HG03558 (cell line): Measurements from ENCODE around the gene GNAI1.

ENCODE experiments used
- ATAC-seq: cut with Tn5 transposase; IDR thresholded peaks from one replicate; pipeline ENCODE4 v1.9.1; 2021; ENCODE audit warnings: moderate number of reproducible peaks; ENCODE audit not compliant: unreplicated experiment; ENCODE audit errors: extremely low read depth

The GNAI1 gene

DNA sequence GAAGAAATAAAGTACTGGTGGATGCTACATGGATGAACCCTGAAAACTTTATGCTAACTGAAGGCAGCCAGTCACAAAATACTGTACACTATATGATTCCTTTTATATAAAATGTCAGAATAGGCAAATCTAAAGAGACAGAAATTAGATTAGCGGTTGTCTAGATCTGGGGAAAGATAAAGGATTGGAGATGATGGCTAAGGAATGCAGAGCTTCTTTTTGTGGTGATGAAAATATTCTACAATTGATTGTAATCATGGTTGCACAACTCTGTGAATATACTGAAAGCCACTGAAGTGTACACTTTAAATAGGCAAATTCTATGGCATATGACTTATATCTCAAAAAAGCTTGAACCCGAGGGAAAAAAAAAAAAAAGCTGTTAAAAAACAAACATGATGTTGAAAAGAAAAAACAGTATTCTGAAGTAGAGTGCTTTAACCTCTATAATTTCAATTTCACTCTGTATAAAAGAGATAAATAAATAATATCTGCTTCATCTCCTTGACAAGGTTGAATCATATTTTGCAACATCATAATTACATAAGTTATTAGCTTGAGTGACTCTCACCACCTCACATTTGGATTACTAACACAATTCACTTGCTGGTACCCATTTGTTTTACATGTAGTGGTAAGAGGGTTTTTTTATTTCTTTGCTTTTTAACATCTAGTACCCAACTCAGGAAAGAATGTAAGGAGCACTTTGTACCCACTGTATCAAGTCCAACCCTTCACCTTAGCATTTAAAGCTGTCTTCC is 2.8 kb upstream of the GNAI1 start:
- ATAC-seq, result no peak

GRCh38 chr7:80132594-80132993 is 2.0 kb upstream of the GNAI1 start:
- no peak for ATAC-seq

- no peak for ATAC-seq
These were observed 1.1 kb upstream of the GNAI1 start for GRCh38 chr7:80133361-80134114.

GRCh38 chr7:80134115-80134535 is 506 bp upstream of the GNAI1 start:
- no peak for ATAC-seq

- ATAC-seq, result no peak
These were observed 876 bp downstream of the GNAI1 start for GRCh38 chr7:80135309-80136104.

GRCh38 chr7:80136261-80137055 is 1.8 kb downstream of the GNAI1 start:
- ATAC-seq, result no peak

DNA sequence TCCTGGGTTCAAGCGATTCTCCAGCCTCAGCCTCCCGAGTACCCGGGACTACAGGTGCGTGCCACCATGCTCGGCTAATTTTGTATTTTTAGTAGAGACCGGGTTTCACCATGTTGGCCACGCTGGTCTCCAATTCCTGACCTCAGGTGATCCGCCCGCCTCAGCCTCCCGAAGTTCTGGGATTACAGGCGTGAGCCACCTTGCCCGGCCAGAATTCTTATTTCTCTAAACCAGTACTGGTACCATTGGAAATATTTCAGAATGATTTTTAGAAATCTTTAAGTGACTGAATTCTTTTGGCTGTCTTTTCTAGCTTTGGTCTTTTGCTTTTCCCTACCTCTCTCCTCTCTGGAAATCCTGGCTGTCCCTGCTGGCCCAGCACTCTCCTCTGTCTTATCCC is 2.8 kb downstream of the GNAI1 start:
- ATAC-seq, result no peak

DNA sequence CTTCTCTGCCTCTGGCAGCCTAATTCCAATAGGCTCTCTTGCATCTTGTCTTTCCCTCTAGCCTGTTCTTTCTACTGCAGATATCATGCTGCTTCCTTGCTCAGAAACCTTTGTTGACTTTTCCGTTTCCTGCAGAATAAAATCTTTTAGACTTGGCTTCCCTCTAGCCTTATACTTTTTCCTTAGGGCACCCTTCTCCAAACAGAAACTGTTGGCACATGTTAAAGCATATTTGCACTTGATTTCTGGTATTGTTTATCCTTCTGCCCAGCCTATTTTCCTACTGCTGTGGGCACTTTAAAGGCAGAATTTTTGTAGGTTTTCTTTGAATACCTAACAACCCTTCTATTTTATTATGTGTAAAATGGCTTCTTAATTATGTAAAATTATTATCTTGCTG is 4.6 kb downstream of the GNAI1 start:
- ATAC-seq, result no peak

DNA sequence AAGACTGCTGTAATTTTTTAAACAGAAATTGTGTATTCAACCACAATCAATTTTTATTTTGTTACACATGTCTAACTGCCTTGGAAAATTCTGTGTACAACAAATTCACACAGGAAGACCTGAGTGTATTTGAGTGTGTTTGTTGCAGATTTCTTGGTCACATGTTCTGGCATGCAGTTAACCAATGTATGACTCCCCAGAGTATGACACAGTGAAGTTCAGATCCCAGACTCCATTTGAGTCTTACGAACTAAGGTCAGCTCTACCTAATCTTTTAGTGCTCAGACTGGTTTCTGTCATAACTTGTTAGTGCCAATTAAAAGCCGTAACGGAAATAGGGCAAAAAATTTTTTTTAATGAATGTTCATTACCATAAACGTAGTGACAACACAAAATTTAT is 5.8 kb downstream of the GNAI1 start:
- ATAC-seq, result no peak

GRCh38 chr7:80141376-80141775 is 6.7 kb downstream of the GNAI1 start:
- no peak for ATAC-seq

- no peak for ATAC-seq
These were observed 8.4 kb downstream of the GNAI1 start for GRCh38 chr7:80142853-80143580.

DNA sequence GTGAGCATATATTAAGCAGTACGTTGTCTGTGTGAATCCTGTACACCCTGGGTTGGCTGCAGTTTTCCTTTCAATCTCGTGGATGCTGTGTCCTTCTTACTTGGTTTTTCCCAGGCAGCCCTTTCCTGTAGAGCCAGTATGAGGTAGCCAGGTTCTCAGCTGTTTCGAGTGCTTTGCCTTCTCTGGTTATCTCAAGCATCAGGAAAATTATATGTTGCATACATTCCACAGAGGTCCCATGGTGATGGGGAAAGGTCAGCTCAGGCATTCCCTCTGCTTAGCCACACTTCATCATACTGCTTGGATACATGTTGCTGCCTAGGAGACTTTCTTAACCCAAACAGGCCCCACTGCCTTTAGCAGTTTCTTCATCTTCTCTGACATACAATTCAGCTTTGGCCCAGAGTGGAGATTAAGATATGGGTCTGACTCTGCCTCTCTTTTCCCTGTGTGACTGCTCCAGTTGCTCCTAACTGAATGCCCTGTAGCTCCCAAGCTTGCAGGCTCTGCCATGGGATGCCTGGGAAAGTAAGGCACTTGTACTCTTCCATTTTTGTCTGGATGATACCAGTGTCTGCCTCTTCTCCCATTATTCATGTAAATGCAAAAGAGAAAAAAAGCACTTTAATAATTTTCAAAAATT is 11.3 kb downstream of the GNAI1 start:
- ATAC-seq, result no peak

- ATAC-seq, result no peak
These were observed 12.0 kb downstream of the GNAI1 start for GRCh38 chr7:80146545-80147182.

DNA sequence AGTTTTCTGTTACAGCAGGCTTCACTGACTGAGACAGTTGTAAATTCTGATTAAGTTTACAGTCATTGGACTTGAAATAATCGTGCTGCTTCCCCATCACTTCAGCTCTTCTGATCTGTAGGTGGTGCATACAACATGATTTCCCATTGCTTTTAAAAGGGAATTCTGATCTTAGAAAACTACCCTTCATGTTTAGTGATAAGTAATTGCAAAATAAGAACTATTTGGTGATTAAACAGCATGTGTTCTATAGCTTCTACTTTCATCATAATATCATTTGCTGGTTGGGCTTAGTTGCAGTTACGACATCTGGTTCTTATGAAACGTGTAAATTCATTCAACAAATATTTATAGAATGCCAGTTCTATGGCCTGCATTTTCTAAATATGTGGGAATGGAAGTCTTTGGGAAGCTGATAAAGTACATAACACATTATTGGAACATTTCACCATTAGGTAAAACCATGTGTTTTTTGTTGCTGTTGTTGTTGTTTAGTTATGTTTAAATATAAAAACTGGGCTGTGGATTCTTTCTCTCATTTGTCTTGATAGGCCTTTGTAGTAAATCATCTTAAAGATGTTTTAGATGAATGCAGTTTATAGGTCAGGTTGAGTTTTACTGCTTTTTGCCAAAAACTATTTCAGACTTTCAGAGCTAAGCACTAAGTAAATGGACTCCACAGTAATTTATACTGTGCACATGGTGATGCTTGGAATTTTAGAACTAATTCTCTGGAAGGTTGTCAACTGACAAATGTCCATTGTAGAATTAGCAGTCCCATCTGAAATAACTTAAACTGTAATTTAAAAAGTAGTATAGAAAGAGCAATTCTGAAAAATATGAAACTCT is 13.1 kb downstream of the GNAI1 start:
- ATAC-seq, result no peak

DNA sequence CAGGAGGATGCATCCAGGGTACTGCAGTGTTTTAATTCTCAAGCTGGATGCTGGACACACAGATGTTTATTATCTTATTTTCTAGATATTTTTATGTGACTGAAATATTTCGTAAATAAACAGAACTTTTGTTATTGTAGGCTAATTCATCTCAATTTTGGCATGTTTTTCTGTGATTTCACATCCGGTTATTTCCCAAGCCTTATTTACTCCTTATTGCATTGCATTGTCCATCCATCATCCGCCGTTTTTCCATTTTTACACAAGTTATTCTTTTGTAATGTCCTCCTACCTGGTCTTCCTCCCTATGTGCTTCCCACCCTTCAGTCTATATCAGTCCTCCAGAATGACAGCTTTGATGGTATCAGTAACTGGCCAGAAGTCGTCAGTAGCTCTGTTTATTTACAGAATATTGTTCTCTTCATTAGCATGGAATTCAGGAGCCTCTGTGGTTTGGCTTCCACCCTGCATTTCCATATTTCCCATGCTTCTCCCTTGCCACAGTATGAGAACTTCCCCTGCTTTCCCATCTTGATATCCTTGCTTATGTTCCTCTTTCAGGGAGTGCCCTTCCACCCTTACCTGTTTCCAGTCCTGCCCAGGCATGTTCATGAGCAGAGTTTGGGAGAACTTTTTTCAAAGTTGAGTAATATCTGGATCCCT is 16.1 kb downstream of the GNAI1 start:
- ATAC-seq, result no peak

DNA sequence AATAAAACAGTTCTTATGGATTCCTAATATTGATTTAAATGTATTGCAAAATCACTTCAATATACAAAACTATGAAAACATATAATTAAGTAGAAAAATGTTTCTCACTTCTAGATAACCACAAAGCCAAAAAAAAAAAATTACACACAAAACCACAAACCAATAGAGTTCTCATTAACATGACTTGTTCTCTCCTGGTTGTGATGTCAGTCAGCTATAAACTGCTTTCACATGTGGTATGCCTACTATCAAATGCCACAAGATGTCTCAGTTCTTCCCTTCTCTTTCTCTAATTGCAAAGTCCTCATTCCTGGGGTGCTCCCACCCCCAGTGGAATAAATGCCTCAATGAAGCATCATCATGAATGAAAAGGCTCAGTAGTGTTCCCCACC is 16.6 kb downstream of the GNAI1 start:
- peak; percentile 57 for ATAC-seq

DNA sequence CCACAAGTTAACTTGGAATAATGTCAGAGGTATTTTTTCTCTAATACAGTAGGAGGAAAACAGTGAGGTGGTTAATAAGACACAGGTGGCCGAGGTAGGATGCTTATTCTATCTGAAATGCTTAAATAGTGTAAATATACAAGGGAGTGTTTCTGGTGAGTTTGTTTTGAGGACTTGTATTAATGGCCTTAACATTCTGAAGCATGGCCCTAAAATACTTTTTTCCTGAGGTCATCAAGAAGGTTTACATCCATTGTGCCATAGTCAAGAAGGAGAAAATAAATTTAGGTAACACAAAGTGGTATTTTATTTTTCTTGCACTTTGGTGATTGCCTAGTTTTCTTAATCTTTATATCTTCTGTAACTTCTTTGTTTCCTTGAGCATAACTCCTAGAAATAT is 18.8 kb downstream of the GNAI1 start:
- ATAC-seq, result no peak
